GM12878 (cell line): ENCODE data around the gene GPT2. TPM values are rescaled to one million over a fixed set of nuclear protein-coding genes. Genes with fewer than 3 reads are reported as not detected.

Experiments used
- ATAC-seq: fragments of 200-7000 bp; cut with Tn5 transposase; 3 replicates; pipeline ENCODE4 v1.9.1; 2020; ENCODE audit warnings: mild to moderate bottlenecking, moderate library complexity
- BruUV-seq: library from RNA; stranded (reverse); fragments of 400-500 nt; replicated peaks from 2 replicates; lab custom pipeline; 2021; lab: Mats Ljungman, UMichigan
- CTCF ChIA-PET: fragments of 300-600 bp; sonication (Branson Sonifier 250); formaldehyde crosslinking; extraction: SDS; loops from one replicate; lab custom pipeline; 2021; ENCODE audit warnings: inconsistent platforms; lab: Yijun Ruan, JAX
- POLR2A ChIA-PET: fragments of 350-600 bp; formaldehyde crosslinking; extraction: SDS; loops from one replicate; lab custom pipeline; 2021; ENCODE audit warnings: inconsistent platforms; lab: Charles Lee
- RAD21 ChIA-PET: fragments of 300-600 bp; sonication (Branson Sonifier 250); formaldehyde crosslinking; loops from one replicate; lab custom pipeline; 2023; ENCODE audit warnings: antibody characterized with exemption; ENCODE audit not compliant: unreplicated experiment; lab: Charles Lee
- SMC1A ChIA-PET: fragments of 300-600 bp; sonication (Branson Sonifier 250); formaldehyde crosslinking; loops from one replicate; lab custom pipeline; 2023; ENCODE audit not compliant: unreplicated experiment, uncharacterized antibody; lab: Charles Lee
- DNase-seq: peaks from one replicate; pipeline ENCODE4 v3.0.0-alpha.2; 2011; ENCODE audit warnings: low read depth, low spot score
- FAIRE-seq: peaks from 3 replicates; lab custom pipeline; 2011; peaks lifted over from hg19 to GRCh38; lab: Jason Lieb, UNC
- H2AFZ ChIP-seq: 2 replicates; pipeline ENCODE4 v1.6.0; 2011; ENCODE audit warnings: low read depth, low read length, control low read depth; ENCODE audit not compliant: control insufficient read depth
- H3K27ac ChIP-seq: 2 replicates; pipeline ENCODE4 v1.5.1; 2011; ENCODE audit warnings: control low read depth; ENCODE audit not compliant: control insufficient read depth, insufficient read depth
- H3K27me3 ChIP-seq, 2 experiments: replicated peaks in 1 of 2; 2 replicates each; pipeline versions ENCODE4 v1.6.0 to v1.6.1; 2011; ENCODE audit warnings: low read length in 1 of 2; ENCODE audit not compliant: control insufficient read depth in 2 of 2, insufficient read depth in 2 of 2
- H3K36me3 ChIP-seq, 2 experiments: 2 replicates each; pipeline ENCODE4 v1.5.1; 2011; ENCODE audit warnings: low read length in 1 of 2; ENCODE audit not compliant: control insufficient read depth in 2 of 2, insufficient read depth in 2 of 2
- H3K4me1 ChIP-seq: 2 replicates; pipeline ENCODE4 v1.6.1; 2011; ENCODE audit warnings: mild to moderate bottlenecking, low read length, moderate library complexity, mixed read lengths; ENCODE audit not compliant: control insufficient read depth, insufficient read depth
- H3K4me2 ChIP-seq: 2 replicates; pipeline ENCODE4 v1.6.0; 2011; ENCODE audit warnings: control low read depth; ENCODE audit not compliant: control insufficient read depth, insufficient read depth
- H3K4me3 ChIP-seq: fragments of 200-600 bp; sonication (generic); 2 replicates; pipeline ENCODE4 v1.5.1; 2016
- H3K79me2 ChIP-seq: 2 replicates; pipeline ENCODE4 v1.6.0; 2011; ENCODE audit warnings: low read length; ENCODE audit not compliant: control insufficient read depth, insufficient read depth
- H3K9ac ChIP-seq: 2 replicates; pipeline ENCODE4 v1.8.0; 2011; ENCODE audit warnings: low read length, control low read depth, mixed read lengths; ENCODE audit not compliant: control insufficient read depth, insufficient read depth
- H3K9me3 ChIP-seq: replicated peaks from 3 replicates; pipeline ENCODE4 v1.5.1; 2011; ENCODE audit warnings: mild to moderate bottlenecking, low read length; ENCODE audit not compliant: control insufficient read depth, insufficient read depth
- H4K20me1 ChIP-seq: 2 replicates; pipeline ENCODE4 v1.6.0; 2011; ENCODE audit not compliant: control insufficient read depth, insufficient read depth
- BACH1 ChIP-seq: fragments of 450-650 bp; IDR thresholded peaks from 2 replicates; pipeline ENCODE4 v1.6.1; 2017; ENCODE audit warnings: mild to moderate bottlenecking, borderline replicate concordance
- BCL3 ChIP-seq: IDR thresholded peaks from 2 replicates; pipeline ENCODE4 v1.6.1; 2011; ENCODE audit warnings: borderline replicate concordance, low read depth, mild to moderate bottlenecking, moderate library complexity, low read length; ENCODE audit not compliant: insufficient read depth, poor library complexity, severe bottlenecking
- EZH2 ChIP-seq: IDR thresholded peaks from 2 replicates; pipeline ENCODE4 v1.6.1; 2012; ENCODE audit warnings: low read depth, mild to moderate bottlenecking, control low read depth, inconsistent platforms, low read length, borderline replicate concordance; ENCODE audit not compliant: control insufficient read depth
- GABPA ChIP-seq: IDR thresholded peaks from 2 replicates; pipeline ENCODE4 v1.6.1; 2014; ENCODE audit warnings: antibody characterized with exemption, low read depth, mild to moderate bottlenecking, inconsistent platforms
- GATAD2B ChIP-seq: fragments of 450-650 bp; conservative IDR thresholded peaks from 2 replicates; pipeline ENCODE4 v1.6.1; 2017; ENCODE audit warnings: low read depth, mild to moderate bottlenecking, moderate library complexity
- SKIL ChIP-seq: fragments of 450-650 bp; IDR thresholded peaks from 2 replicates; pipeline ENCODE4 v1.6.1; 2017; ENCODE audit warnings: mild to moderate bottlenecking, low read depth, inconsistent platforms; ENCODE audit not compliant: poor library complexity, severe bottlenecking
- SMAD1 ChIP-seq: fragments of 450-650 bp; IDR thresholded peaks from 2 replicates; pipeline ENCODE4 v1.6.1; 2018; ENCODE audit warnings: mild to moderate bottlenecking, low read depth; ENCODE audit not compliant: partially characterized antibody
- SMAD5 ChIP-seq: IDR thresholded peaks from 2 replicates; pipeline ENCODE4 v1.6.1; 2016; ENCODE audit warnings: antibody characterized with exemption, low read depth
- SPI1 ChIP-seq: IDR thresholded peaks from 2 replicates; pipeline ENCODE4 v1.6.1; 2011; ENCODE audit warnings: low read depth, mild to moderate bottlenecking, low read length, moderate library complexity, borderline replicate concordance; ENCODE audit not compliant: insufficient read depth
- STAT3 ChIP-seq: IDR thresholded peaks from 2 replicates; pipeline ENCODE4 v1.6.1; 2011; ENCODE audit warnings: low read depth, low read length, improper control_type of control experiment
- TAF1 ChIP-seq: IDR thresholded peaks from 2 replicates; pipeline ENCODE4 v1.6.1; 2011; ENCODE audit warnings: mild to moderate bottlenecking, low read depth, low read length, borderline replicate concordance
- TARDBP ChIP-seq: IDR thresholded peaks from 2 replicates; pipeline ENCODE4 v1.6.1; 2016; ENCODE audit warnings: borderline replicate concordance
- TBL1XR1 ChIP-seq: IDR thresholded peaks from 2 replicates; pipeline ENCODE4 v1.6.1; 2012; ENCODE audit warnings: low read depth, low read length, improper control_type of control experiment
- YBX1 ChIP-seq: fragments of 450-650 bp; IDR thresholded peaks from 2 replicates; pipeline ENCODE4 v1.6.1; 2016; ENCODE audit warnings: antibody characterized with exemption
- YY1 ChIP-seq: IDR thresholded peaks from 2 replicates; pipeline ENCODE4 v1.6.1; 2011; ENCODE audit warnings: low read depth, mild to moderate bottlenecking, low read length
- WGBS: methylation state at CpG from one replicate; pipeline ENCODE4 v1.1.6; 2016; ENCODE audit warnings: low lambda C conversion rate; ENCODE audit not compliant: insufficient replicate concordance, insufficient coverage; ENCODE audit errors: missing lambda C conversion rate; 5-methylcytosine and 5-hydroxymethylcytosine counted together
- in situ Hi-C: fragments of 300-500 bp; cut with MboI; formaldehyde crosslinking; loops from 9 replicates; pipeline ENCODE4 v1.14.3; 2018; ENCODE audit warnings: mixed read lengths
- intact Hi-C: fragments of 100-400 bp; cut with micrococcal nuclease; formaldehyde crosslinking; loops from one replicate; pipeline ENCODE4 v1.14.2; 2022; ENCODE audit not compliant: unreplicated experiment
- polyA plus RNA-seq, 11 experiments: library from polyadenylated mRNA; depleted of rRNA in 4 of 11; unstranded in 6 of 11; stranded (reverse) in 5 of 11; fragments of >200 nt; fragmentation: Nextera tagmentation in 4 of 11; fragmentation: Illumina TruSeq in 1 of 11; extraction: Ambion mirVana in 4 of 11; extraction: Trizol in 1 of 11; gene quantifications; 1 replicate in 1 of 11; 2 replicates in 10 of 11; pipeline versions ENCODE4 v1.2.1 to v1.2.3, GENCODE V29; 2011 to 2016; ENCODE audit warnings: inconsistent platforms in 2 of 11, missing spikeins in 2 of 11, low read depth in 1 of 11
- total RNA-seq, 4 experiments: library from RNA; depleted of rRNA in 3 of 4; stranded (reverse); fragments of >200 nt in 3 of 4; fragmentation: Illumina TruSeq in 1 of 4; extraction: Trizol in 1 of 4; gene quantifications; 2 replicates each; pipeline versions ENCODE4 v1.2.1 to v1.2.3, GENCODE V29; 2013 to 2021
- TF ChIP-seq, protein P1 (sequence below), 3 experiments: IDR thresholded peaks in 2 of 3; conservative IDR thresholded peaks in 1 of 3; 2 replicates each; pipeline ENCODE4 v1.5.1; 2011; ENCODE audit warnings: low read depth in 3 of 3, low read length in 3 of 3, mild to moderate bottlenecking in 3 of 3, control low read depth in 2 of 3, moderate library complexity in 2 of 3, inconsistent platforms in 1 of 3, mixed read lengths in 1 of 3; ENCODE audit not compliant: control insufficient read depth in 2 of 3, insufficient read depth in 1 of 3; ENCODE audit errors: extremely low read depth in 1 of 3

The GPT2 gene
- total and polyA plus RNA-seq, 10 of the 15 experiments (the other 5 are each of a cell fraction or from before 2014, with no cell fraction given) = 0.45 to 9.9 (median 4.3) TPM

DNA sequence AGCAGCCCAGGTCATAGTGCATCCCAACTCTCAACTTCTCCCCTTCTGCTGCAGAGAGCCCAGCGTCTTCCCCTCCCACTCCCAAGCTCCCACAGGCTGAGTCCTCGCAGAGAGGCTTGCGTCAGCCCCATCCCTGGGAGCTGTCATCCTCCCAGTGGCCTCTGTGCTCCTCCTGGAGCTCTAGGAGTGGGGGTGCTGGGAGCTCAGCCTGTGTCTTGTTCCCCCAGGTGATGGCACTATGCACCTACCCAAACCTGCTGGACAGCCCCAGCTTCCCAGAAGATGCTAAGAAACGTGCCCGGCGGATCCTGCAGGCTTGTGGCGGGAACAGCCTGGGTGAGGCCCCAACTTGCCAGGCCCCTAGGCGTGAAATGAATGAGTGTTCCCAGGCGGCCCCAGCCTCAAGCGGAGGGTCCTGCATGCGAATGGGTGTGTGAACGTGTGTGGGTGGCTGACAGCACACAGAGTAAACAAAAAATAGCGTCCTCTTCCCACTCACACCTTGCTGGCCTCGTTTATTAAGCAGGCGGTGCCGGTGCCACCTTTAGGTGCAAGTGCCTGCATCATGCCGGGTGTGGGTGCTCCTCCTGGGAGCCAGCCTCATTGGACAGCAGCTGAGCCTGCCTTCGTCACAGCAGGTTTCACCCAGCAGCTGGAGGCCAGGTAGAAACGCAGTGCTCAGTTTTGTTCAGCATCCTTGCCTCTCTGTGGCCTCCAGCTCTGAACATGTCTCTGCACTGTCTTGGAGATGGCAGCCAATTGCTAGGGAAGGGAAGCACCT, 16.5 kb downstream of the GPT2 start (continued):
- no peak for TF ChIP-seq STAT3
- TF ChIP-seq, all 136 proteins: peak for 0

DNA sequence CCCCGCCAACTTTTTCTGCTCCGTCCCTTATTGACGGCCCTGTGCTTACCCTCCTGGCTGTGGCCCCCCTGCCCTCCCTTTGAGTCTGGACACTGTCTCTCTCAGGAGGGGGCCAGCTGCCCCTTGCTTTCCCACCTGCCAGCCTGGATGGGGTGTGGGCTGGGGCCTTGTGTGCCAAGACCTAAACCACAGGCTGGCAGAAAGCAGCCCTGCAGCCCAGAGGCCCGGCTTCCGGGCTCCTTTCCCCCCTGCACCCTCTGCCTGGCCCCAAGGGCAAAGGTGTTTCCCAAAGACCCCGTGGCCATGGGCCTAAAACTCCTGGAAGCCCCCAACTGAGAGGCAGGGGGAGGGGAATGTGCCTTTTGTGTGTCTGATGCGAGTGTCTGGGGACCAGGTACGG, 17.5 kb downstream of the GPT2 start:
- ChIA-PET POLR2A (no interaction called here), RAD21 (no interaction called here), SMC1A (no interaction called here), CTCF (no interaction called here)
- H3K27me3 ChIP-seq = no peaks in the 10 kb centered on the region
- no peaks in the 10 kb centered on the region for H3K79me2 ChIP-seq
- H3K4me1 ChIP-seq = no peaks in the 10 kb centered on the region
- no peak overlapping the region for H3K27ac ChIP-seq
- no peaks in the 10 kb centered on the region; a peak in 1 of 4 replicates for H3K36me3 ChIP-seq
- no peak for FAIRE-seq
- no peak overlapping the region for H3K4me3 ChIP-seq
- no peak for ATAC-seq
- H3K9me3 ChIP-seq = no peaks in the 10 kb centered on the region
- BruUV-seq = no TSS peak
- 85% methylated on average over 8 of the region's 8 CpGs for WGBS
- no peaks in the 10 kb centered on the region for H4K20me1 ChIP-seq
- H2AFZ ChIP-seq = no peak overlapping the region
- no peak overlapping the region for H3K4me2 ChIP-seq
- DNase-seq = no peak
- in situ Hi-C loops = no loop called here
- intact Hi-C loops = no loop called here
- H3K9ac ChIP-seq = no peak overlapping the region
- TF ChIP-seq GATAD2B (no peak), SKIL (no peak), EZH2 (no peak), YBX1 (no peak), SPI1 (no peak), TARDBP (no peak), BACH1 (no peak), GABPA (no peak), SMAD1 (no peak), BCL3 (no peak), TBL1XR1 (no peak), YY1 (no peak), TAF1 (no peak), SMAD5 (no peak)
- TF ChIP-seq, protein P1, sequence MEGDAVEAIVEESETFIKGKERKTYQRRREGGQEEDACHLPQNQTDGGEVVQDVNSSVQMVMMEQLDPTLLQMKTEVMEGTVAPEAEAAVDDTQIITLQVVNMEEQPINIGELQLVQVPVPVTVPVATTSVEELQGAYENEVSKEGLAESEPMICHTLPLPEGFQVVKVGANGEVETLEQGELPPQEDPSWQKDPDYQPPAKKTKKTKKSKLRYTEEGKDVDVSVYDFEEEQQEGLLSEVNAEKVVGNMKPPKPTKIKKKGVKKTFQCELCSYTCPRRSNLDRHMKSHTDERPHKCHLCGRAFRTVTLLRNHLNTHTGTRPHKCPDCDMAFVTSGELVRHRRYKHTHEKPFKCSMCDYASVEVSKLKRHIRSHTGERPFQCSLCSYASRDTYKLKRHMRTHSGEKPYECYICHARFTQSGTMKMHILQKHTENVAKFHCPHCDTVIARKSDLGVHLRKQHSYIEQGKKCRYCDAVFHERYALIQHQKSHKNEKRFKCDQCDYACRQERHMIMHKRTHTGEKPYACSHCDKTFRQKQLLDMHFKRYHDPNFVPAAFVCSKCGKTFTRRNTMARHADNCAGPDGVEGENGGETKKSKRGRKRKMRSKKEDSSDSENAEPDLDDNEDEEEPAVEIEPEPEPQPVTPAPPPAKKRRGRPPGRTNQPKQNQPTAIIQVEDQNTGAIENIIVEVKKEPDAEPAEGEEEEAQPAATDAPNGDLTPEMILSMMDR (IDR thresholded peaks at IDR 0.05 in 2 of 3, conservative IDR thresholded peaks at IDR 0.05 in 1 of 3; ENCODE audit: control insufficient read depth in 2 of 3, extremely low read depth in 1 of 3, insufficient read depth in 1 of 3, low read depth in 3 of 3, low read length in 3 of 3) = no peak
